Measurements from ENCODE around the gene STXBP5L.
"Not testable (repeated sequence)": the region's sequence is repeated elsewhere in the genome, so short reads cannot be mapped to it uniquely, and the experiment has no call there.

The STXBP5L gene

DNA sequence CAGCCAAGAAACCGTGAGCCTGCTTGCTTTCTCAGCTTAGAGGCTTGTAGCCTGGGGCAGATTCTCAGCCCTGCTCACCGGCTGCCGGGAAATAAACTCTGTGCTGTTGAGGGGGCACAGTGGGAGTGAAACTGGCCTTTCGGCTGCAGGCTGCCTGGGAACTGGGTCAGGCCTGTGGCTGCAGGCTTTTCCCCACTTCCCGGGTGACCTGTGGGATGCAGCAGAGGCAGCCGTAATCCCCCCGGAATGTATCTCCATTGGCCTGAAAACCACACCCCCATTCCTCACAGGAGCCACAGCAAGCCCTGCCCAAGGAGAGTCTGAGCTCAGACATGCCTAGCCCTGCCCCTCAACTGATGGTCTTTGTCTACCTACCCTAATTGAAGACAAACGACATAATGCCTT lies 110.9 kb downstream of the STXBP5L start:
- DNase-seq (ENCODE audit: low read depth in 2 of 2, low spot score in 1 of 2), result no peak

DNA sequence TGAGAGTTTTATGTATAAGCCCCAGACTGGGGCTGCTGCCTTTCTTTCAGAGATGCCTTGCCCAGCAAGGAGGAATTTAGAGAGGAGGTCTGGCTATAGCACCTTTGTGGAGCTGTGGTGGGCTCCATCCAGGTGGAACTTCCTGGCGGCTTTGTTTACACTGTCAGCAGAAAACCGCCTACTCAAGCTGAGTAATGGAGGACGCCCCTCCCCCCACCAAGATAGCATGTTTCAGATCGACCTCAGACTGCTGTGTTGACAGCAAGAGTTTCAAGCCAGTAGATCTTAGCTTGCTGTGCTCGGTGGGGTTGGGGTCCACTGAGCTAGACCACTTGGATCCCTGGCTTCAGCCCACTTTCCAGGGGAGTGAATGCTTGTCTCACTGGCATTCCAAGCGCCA lies 155.6 kb downstream of the STXBP5L start:
- no peak for DNase-seq (ENCODE audit: low read depth in 2 of 2, low spot score in 1 of 2)

DNA sequence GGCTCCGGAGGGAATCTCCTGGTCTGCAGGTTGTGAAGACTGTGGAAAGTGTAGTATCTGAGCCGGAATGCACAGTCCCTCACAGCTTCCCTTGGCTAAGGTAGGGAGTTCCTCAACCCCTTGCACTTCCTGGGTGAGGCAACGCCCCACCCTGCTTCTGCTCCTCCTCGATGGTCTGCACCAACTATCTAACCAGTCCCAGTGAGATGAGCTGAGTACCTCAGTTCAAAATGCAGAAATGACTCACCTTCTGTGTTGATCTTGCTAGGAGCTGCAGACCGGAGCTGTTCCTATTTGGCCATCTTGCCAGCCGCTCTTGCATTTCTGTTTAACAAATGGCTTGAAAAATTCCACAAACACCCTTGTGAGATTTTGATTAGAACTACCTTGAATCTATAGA lies 156.1 kb downstream of the STXBP5L start:
- no peak for DNase-seq (ENCODE audit: low read depth in 2 of 2, low spot score in 1 of 2)

DNA sequence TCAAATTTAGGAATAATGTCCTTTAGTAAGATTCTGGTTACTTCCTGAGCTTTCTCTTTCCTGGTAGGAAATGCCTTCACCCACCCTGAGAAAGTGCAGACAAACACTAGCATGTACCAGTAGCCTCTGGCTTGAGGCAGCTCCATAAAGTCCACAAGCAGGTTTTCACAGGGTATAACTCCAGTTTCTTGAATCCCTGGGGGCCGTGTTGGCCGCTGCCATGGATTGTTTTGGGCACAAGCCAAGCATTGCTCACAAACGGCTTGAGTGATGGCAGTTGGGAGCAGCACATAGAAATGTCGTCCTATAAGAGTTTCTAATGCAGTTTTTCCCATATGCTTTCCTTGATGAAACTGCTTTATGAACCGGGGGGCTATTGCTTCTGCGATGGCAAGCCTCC lies 164.1 kb downstream of the STXBP5L start:
- no peak for DNase-seq (ENCODE audit: low read depth in 2 of 2, low spot score in 1 of 2)

DNA sequence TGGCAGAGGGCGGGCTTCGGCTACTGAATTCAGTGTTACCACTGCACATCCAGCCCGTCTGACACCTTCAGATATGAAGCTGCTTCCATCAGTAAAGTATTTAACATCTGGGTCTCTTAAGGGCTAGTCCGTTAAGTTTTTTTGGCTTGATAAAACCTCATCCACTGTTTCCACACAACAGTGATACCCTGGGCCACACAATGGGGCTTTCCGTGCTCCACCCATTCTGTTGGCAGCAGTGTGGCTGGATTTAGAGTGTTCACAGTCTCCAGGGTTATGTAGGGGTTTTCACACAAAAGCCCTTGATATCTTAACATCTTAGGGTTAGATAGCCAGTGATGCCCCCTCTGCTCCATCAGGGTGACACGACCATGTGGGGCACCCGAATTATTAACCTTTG lies 165.0 kb downstream of the STXBP5L start:
- DNase-seq (ENCODE audit: low read depth in 2 of 2, low spot score in 1 of 2), result no peak

DNA sequence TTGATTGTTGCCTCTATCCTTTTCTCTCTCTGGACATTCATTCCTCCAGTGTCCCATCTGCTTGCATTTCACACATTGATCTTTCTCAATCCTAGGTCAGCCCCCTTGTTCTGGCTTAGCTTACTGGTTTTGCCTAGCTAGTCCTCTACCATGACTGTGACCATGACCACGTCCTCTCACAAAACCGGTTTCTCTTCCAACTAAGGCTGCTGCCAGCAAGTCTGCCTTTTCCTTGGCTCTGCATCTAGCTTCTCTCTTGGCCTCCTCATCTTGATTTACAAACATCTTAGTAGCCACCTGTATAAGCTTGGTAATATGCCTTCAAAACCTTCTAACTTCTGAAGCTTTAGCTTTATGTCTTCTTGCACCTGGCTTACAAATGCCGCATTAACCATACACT lies 167.2 kb downstream of the STXBP5L start:
- no peak for DNase-seq (ENCODE audit: low read depth in 2 of 2, low spot score in 1 of 2)

DNA sequence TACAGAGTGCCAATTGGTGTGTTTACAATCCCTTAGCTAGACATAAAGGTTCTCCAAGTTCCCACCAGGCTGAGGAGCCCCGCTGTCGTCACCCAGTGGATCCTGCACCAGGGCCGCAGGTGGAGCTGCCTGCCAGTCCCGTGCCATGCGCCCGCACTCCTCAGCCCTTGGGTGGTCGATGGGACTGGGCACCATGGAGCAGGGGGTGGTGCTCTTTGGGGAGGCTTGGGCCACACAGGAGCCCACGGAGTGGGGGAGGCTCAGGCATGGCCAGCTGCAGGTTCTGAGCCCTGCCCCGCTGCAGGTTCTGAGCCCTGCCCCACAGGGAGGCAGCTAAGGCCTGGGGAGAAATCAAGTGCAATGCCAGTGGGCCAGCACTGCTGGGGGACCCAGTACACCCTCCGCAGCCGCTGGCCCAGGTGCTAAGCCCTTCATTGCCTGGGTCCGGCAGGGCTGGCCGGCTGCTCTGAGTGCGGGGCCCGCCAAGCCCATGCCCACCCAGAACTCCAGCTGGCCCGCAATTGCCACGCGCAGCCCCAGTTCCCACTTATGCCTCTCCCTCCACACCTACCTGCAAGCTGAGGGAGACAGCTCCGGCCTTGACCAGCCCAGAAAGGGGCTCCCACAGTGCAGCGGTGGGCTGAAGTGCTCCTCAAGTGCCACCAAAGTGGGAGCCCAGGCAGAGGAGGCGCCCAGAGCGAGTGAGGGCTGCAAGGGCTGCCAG lies 170.5 kb downstream of the STXBP5L start:
- not testable (repeated sequence) for DNase-seq (ENCODE audit: low read depth in 2 of 2, low spot score in 1 of 2)

DNA sequence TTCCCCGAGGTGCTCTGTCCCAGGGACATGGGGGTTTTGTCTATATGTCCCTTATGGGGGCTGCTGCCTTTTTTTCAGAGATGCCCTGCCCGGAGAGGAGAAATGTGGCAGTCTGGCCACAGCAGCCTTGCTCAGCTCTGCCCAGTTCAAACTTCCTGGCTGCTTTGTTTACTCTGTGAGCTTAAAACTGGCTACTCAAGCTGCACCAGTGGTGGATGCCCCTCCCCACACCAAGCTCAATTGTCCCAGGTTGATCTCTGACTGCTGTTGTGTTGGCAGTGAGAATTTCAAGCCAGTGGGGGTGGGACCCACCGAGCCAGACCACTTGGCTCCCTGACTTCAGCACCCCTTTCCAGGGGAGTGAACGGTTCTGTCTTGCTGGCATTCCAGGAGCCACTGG lies 188.9 kb downstream of the STXBP5L start:
- no peak for DNase-seq (ENCODE audit: low read depth in 2 of 2, low spot score in 1 of 2)

DNA sequence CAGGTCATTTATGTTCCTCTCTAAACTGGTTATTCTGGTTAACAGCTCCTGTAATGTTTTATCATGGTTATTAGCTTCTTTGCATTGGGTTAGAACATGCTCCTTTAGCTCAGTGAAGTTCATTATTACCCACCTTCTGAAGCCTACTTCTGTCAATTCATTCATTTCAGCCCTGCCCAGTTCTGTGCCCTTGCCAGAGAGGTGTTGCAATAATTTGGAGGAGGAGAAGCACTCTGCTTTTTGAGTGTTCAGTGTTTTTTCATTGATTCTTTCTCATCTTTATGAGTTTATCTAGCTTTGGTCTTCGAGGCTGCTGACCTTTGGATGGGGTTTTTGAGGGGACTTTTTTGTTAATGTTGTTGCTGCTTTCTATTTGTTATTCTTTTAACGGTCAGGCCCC lies 203.1 kb downstream of the STXBP5L start:
- DNase-seq (ENCODE audit: low read depth in 2 of 2, low spot score in 1 of 2), result not testable (repeated sequence)

DNA sequence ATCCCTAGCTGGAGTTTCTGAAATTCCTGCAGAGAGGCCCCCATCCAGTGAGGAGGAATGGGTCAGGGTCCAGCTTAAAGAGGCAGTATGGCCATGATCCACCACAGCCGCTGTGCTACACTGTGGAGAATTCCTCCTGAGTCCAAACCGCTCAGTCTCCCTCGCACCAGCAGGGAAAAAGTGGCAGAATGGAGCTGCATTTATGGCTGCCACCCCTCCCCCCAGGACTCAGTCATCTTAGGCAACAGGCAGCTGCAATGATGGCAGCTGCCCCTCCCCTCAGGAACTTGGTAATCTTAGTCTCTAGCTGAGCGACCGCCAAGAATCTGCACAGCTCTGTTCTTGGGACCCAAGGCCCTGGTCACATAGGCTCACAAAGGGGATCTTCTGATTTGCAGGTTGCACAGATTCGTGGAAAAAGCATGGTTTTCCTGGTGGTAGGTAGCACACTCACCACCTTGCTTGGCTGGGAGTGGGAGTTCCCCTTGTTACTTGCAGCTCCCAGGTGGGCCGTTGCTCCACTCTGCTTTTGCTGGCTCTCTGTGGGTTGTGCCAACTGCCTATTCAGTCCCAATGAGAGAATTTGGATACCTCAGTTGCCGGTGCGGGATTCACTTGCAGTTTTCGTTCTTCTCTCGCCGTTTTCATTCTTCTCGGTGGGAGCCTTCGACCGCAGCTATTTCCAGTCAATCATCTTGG lies 204.1 kb downstream of the STXBP5L start:
- DNase-seq (ENCODE audit: low read depth in 2 of 2, low spot score in 1 of 2), result no peak

DNA sequence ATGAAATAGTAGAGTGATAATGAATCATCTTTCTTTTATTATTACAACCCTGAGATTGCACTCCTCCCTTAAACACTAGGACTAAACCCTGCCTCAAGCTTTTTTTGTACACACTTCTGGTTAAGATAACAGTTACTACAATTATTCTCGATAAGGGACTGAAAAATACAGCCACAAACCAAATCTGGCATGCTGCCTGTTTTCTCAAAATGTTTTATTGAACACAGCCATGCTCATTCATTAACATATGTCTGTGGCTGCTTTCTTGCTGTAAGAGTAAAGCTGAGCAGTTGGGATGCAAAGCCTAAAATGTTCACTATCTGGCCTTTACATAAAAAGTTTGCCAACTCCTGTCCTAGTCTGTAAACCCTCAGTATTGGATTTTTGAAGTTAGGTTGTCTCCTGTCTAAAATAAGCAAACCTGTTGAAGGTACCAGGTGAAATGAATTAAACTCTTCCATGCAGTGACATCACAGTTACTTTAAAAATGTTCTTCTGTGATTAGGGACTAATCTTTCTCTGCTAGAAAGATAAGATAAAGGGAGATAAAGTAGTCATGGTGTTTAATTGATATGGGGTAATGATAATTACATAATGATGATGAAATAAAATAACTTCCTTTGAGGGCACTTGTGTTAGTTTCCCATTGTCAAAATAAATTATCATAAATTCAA lies 218.2 kb downstream of the STXBP5L start:
- DNase-seq (ENCODE audit: low read depth in 2 of 2, low spot score in 1 of 2), result no peak

DNA sequence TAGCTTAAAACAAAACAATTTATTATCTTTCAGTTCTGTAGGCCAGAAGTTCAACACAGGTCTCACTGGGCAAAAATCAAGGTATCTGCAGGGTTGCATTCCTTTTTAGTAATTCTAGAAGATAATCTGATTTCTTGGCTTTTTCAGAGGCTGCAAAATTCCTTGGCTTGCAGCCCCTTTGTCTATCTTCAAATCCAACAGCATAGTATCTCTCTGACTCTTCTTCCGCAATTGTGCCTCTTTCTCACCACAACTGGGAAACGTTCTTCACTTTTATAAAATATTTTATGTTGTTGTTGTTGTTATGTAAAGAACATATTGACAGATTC lies 218.7 kb downstream of the STXBP5L start:
- no peak for DNase-seq (ENCODE audit: low read depth in 2 of 2, low spot score in 1 of 2)

DNA sequence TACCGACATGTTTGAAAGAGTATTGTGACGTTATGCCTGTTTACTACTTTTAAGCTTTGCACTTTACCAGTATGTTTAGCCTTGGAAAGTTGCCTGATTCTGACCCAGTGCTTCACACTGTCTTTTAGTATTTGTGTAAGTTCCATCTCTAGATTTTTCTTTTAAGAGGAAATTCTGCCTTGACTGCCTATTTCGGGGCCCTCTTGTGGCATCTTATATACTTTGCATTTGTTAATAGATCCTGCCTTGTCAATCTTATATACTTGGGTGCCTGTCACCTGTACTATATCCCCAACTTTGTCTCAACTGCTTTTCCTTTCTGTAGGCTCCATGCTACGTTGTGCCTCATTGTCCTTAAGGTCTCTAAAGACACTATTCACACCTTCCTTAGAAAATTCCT lies 244.6 kb downstream of the STXBP5L start:
- no peak for DNase-seq (ENCODE audit: low read depth in 2 of 2, low spot score in 1 of 2)

DNA sequence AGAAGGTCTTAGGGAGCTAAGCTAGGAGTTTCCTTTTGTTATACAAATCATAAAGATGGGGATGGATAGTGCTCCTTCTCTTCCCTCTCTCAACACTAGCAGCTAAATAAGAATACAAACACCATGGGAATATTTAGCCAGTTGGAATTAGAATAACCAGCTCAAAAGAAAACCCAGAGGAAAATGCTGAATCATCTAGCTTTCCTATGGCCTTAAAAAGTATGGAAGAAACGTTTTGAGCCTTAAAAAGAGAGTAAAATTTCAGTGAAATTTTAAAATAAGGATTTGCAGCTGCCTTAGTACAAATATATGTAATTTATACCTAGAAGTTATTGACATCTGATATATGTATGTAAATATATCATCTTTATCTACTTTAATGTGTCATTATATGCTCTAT lies 245.8 kb downstream of the STXBP5L start:
- DNase-seq (ENCODE audit: low read depth in 2 of 2, low spot score in 1 of 2), result no peak

DNA sequence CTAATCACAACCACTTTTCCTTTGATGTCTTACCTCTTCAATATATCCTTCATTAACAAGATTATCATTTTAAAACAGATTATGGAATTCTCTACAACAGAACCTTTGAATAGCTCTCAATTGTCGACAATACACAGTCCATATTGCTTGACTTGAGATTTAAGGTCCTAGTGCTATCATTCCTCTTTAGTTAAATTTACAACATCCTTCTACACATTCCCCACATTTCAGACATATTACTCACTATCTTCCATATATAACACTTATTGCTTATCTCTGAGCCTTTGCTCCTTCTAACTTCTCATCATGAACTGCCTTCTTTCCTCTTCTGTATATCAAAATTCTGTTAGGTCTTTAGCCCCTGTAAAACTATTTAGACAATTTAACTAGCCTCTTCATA lies 247.0 kb downstream of the STXBP5L start:
- DNase-seq (ENCODE audit: low read depth in 2 of 2, low spot score in 1 of 2), result no peak

DNA sequence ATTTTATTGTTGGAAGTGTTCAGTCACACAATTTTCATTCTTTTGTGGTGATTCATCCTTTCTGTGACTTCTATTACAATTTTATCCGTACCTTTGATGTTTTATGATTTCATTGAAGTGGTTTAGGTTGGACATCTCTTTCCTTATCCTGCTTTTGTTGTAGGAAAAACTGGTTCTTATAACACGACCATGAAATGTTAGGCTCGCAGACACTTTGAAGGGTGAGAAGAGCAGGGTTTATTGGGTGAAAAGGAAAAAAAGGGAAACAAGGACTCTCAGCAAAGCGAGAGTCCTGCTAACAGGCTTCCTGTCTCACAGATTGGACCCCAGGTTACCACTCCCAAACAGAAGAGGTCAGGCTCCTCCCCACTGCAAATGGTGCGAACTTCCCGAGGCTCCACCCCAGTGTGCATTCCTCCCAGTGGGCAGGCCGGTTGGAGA lies 257.4 kb downstream of the STXBP5L start:
- DNase-seq (ENCODE audit: low read depth in 2 of 2, low spot score in 1 of 2), result no peak

DNA sequence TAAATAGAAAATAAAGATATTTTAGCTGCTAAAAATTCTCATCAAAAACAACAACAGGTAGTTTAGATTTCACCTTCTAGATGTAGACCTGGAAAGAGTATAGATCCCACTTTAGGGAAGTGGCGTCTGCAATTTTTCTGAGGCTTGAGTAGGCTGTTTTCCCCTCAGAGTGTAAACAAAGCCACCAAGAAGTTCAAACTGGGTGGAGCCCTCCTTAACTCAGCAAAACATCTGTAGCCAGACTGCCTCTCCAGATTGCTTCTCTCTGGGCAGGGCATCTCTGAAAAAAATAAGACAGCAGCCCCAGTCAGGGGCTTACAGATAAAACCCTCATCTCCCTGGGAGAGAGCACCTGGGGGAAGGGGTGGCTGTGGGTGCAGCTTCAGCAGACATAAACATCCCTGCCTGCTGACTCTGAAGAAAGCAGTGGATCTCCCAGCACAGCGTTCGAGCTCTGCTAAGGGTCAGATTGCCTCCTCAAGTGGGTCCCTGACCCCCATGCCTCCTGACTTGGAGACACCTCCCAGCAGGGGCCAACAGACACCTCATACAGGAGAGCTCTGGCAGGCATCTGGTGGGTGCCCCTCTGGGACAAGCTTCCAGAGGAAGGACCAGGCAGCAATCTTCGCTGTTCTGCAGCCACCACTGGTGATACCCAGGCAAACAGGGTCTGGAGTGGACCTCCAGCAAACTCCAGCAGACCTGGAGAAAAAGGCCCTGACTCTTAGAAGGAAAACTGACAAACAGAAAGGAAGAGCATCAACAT lies 259.6 kb downstream of the STXBP5L start:
- DNase-seq (ENCODE audit: low read depth in 2 of 2, low spot score in 1 of 2), result no peak

DNA sequence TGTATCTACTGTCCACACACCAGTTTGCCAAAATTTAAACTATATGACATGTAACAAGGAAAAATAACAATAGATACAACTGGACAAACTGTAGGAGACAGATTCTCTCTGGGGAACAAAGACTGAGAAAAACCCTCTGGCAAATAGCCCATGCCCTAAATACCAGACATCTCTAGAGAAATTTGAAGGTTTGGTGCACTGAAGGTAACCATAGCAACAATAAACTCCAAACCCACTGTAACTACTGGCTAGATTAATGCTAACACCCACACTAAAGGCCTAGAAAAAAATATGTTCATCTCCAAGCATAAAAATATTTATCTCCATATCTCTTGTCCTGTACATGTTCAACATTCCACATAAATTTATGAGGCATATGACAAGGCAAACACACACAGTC lies 267.1 kb downstream of the STXBP5L start:
- no peak for DNase-seq (ENCODE audit: low read depth in 2 of 2, low spot score in 1 of 2)

DNA sequence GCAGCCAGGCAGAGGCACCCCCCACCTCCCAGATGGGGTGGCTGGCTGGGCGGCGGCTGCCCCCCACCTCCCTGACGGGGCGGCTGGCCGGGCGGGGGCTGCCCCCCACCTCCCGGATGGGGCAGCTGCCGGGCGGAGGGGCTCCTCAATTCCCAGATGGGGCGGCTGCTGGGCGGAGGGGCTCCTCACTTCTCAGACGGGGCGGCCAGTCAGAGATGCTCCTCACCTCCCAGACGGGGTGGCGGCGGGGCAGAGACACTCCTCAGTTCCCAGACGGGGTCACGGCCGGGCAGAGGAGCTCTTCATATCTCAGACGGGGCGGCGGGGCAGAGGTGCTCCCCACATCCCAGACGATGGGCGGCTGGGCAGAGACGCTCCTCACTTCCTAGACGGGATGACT lies 282.6 kb downstream of the STXBP5L start:
- not testable (repeated sequence) for DNase-seq (ENCODE audit: low read depth in 2 of 2, low spot score in 1 of 2)

DNA sequence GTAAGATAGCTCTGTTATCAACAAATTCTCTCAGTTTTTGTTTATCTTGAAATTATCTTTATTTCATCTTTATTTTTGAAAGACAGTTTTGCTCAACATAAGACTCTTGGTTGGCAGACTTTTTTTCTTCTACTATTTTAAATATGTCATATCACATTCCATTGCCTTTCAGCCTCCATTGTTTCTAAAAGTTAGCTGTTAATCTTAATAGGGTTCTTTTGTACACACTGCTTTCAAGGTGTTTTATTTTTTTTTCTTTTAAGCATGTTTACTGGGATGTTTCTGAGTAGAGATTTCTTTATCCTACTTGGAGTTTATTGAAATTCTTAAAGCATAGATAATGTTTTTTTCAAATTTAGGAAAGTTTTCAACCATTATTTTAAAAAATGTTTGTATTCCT lies 294.6 kb downstream of the STXBP5L start:
- no peak for DNase-seq (ENCODE audit: low read depth in 2 of 2, low spot score in 1 of 2)

DNA sequence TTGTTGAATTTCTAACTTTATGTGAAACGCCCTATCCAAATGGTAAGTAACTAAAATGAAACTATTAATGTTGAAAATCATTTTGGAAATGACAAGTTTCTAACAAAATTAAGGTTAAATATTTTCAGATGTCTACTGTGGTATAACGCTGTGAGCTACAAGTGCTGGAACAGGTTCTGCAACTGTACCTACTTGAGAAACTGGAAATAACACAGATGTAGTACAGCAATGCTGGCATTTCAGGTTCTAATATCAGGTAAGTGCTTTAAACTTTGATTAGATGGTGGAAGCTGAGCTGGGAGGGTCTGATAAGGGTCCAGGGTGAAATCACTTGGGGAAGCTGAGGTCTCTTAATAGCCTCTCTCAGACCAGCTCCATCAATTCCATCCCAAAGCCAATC lies 315.1 kb downstream of the STXBP5L start:
- DNase-seq (ENCODE audit: low read depth in 2 of 2, low spot score in 1 of 2), result no peak

DNA sequence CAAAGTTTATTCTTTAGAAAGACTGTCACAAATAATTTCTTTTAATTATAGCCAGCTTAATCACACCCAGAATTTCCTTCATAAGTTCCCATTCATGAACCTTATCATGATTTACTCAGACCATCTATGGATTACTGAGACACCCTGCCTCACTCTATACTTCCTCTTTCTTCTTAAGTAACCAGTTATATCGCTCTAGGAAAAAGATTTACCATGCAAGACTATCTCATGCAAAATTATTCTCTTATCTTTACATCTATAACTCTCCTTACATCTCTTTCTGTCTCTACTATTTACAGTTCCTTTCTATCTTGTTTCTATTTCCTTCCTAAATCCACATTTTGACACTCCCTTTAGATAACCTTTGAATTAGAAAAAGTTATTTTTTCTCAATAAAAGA lies 321.0 kb downstream of the STXBP5L start:
- DNase-seq (ENCODE audit: low read depth in 2 of 2, low spot score in 1 of 2), result no peak

Measured in stimulated activated CD8-positive, alpha-beta memory T cell treated with anti-CD3 and anti-CD28 coated beads, Interleukin-4, amount 100 ng/mL, for 1 hour (primary cell).